ENCODE data around the gene HIP1.
"Not testable (repeated sequence)": the region's sequence is repeated elsewhere in the genome, so short reads cannot be mapped to it uniquely, and the experiment has no call there.

The HIP1 gene

DNA sequence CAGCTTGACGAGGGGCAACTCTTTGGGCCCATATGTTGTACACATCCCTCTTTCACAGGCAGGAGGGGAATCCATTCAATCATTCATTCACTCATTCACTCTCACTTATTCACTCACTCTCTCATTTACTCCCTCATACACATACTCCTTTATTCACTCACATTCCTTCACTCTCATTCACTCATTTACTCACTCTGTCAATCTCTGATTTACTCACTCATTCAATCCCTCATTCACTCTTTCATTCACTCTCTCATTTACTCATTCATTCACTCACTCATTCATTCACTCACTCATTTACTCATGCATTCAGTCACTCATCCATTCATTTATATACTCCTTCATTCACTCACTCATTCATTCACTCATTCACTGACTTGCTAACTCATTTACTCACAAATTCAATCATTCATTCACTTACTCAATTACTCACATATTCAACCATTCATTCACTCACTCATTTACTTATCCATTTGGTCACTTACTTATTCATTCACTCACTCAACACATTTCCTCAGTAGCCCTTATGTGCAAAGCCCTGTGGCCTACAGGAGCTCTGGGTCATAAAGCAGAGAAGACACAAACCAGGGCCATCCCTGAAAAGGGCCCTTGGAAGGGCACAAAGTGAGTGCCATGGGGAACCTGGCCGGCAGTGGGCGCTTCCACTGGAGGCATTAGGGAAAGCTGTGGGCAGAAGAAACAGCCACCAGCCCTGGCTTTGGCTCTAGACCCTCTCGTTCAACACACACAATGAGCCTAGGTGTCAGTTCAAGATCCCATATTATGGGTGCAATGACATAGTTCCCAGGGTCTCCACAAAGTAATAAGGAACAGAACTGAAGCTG is 26.0 kb downstream of the HIP1 start:
- no peak for DNase-seq

DNA sequence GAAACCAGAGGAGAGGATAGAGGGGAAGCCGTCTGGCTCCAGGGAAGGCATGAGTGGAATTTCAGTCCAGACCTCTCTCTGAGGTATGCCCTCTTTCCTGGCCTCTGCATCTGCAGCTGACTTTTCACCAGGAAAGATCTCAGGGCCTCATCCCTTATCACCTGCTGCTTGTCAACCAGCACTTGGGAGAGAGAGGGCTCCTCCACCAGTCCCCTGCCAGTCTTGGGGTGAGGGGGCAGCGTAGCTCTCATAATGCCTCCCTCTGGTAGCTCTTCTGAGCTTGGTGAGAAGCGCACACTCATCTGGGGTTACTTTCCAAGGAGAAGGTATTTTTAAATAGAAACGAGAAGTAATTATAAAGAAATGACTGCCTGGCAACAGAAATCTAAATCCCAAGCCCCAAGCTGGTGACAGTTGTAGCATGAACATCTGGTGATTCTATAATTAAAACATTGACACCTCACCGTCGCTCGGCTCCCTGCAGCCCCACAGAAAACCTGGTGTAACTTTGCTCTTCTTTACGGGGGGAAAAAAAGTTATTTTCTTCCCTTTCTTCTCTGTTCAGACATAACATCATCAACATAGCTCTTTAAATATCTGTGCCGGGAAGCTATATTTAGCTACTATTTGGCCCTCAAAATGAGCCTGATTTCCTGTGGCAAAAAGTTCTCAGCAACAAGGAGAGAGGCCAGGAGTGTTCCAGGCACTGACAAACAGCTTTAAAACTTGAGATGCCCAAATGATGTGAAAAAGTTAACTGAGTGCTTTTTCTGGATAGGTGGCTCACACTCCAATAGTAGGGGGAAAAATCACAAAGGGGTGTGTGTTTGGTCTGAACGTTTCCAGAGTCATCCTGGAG is 26.9 kb downstream of the HIP1 start:
- DNase-seq, result no peak

DNA sequence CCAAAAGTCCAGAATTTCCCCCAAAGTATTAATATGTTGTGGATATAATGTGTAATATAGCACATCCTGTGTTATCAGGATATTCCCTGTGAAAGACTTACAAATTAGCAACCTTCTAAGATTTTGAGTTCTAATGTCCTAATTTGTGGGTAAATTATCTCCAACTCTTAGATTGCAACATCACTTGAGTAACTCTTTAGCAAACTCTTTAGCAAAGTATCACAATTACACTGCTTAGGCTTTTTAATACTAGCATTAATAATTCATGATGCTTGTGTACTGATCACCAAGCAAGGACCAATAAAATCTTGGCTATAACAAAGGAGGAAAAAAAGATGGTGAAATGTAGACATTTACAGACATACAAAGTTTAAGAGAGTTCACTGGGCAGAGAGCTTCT is 27.7 kb downstream of the HIP1 start:
- no peak for DNase-seq

DNA sequence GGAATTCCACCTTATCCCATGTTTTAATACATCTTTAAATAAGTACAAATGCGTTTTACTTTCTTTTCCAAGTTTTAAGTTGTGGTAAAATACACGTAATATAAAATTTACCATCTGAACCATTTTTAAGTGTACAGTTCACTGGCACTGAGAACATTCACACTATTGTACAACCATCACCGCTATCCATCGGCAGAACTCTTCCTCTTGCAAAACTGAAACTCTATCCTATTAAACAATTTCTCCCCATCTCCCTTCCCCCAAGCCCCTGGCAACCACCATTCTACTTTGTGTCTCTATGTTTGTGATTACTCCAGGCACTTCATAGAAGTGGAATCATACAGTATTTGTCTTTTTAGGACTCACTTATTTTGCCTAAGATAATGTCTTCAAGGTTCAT is 33.8 kb downstream of the HIP1 start:
- no peak for DNase-seq

DNA sequence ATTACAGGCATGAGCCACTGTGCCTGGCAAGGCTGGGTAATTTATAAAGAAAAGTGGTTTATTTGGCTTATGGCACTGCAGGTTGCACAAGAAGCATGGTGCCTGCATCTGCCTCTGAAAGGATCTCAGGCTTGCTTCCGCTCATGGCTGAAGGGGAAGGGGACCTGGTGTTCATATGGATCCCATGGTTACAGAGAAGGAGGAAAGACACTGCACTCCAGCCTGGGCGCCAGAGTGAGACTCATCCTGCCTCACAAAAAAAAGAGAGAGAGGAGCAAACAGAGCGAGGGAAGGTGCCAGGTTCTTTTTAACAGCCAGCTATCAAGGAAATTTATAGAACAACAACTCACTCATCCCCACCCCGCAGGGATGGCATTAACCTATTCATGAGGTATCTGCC is 36.2 kb downstream of the HIP1 start:
- DNase-seq, result no peak

DNA sequence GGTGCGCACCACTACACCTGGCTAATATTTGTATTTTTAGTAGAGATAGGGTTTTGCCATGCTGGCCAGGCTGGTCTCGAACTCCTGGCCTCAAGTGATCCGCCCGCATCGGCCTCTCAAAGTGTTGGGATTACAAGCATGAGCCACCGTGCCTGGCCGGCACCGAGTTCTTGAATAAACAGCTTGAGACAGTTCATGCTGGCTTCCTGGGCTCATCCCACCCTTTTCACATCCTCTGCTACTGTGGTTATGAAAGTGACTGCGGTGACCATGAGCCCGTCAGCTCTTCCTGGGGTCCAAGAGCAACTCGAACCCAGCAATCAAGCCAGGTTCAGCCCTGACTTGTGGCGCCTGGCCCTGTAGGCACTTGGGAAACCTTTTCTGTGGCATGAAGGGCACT is 38.7 kb downstream of the HIP1 start:
- no peak for DNase-seq

DNA sequence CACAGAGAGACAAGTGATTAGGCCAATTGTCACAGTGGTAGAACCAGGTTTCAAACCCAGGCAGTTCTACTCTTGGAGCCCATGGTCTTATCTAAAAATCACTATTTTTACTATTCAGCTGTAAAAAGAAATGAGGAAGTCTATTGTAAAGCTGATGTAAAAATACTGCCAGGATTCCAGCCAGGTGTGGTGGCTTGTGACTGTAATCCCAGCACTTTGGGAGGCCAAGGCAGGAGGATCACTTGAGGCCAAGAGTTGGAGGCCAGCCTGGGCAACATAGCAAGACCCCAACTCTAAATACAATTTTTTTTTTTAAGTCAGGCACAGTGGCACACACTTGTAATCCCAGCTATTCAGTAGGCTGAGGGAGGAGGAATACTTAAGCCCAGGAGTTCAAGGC is 40.4 kb downstream of the HIP1 start:
- DNase-seq, result no peak

DNA sequence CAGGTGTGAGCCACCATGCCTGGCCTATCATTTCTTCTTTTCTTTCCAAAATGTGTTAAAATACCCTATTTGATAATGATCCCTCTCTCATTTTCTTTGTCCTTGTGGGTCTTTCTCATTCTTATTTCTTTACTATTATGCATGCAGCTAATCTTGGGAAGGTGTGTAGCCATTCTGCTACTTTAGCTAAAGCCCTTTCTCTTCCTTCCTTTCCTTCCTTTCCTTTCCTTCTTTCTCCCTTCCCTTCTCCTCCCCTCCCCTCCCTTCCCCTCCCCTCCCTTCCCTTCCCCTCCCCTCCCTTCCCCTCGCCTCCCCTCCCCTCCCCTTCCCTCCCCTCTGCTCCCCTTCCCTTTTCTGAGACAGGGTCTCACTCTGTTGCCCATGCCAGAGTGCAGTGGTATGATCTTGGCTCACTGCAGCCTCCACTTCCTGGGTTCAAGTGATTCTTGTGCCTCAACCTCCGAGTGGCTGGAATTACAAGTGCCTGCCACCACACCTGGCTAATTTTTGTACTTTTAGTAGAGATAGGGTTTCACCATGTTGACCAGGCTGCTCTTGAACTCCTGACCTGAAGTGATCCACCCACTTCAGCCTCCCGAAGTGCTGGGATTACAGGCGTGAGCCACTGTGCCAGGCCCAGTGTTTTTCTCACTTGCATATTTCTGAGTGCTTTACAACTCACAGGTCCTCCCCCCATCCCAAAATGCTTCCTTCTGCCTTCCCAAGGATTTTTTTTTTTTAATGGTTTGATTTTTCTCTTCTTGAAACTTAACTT is 42.3 kb downstream of the HIP1 start:
- no peak for DNase-seq

DNA sequence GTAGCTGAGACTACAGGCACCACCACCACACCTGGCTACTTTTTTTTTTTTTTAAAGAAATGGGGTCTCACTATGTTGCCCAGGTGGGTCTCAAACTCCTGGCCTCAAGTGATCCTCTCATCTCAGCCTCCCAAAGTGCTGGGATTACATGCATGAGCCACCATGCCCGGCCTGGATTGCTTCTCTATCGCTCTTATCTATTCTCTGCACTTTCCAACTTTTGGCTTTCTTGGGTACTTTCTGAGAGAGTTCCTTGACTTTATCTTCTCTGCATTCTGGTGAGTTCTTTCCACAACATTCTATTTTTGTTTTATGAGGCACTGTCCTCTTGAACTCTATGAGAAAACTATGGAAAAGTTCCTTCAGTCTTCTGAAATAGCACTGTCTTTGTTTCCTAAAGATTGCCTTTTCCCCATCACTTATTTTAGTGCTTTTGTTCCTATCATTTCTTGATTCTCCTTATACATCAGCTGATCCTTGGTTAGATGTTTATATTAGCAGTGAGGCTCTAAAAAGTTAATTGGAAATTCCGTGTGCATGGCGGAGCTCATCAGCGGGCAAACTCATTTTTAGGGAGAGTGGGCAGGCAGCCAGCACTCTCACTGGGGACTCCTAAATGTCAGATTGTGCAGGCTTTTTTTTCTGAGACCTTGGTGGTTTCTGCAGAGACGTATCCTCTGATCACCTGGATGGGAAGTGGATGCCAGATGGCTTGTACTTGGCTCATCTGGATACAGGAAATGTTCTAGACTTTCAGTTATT is 43.9 kb downstream of the HIP1 start:
- DNase-seq, result no peak

DNA sequence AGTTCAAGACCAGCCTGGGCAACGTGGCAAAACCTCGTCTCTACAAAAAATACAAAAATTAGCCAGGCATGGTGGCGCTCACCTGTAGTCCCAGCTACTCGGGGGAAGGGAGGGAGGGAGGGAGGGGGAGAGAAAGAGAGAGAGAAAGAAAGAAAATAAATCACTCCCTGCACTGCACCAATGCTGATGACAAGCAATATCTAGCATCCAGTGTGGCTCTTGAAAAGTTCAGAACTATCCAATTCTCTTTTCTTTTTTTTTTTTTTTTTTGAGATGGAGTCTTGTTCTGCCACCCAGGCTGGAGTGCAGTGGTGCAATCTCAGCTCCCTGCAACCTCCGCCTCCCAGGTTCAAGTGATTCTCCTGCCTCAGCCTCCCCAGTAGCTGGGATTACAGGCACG is 45.1 kb downstream of the HIP1 start:
- not testable (repeated sequence) for DNase-seq

DNA sequence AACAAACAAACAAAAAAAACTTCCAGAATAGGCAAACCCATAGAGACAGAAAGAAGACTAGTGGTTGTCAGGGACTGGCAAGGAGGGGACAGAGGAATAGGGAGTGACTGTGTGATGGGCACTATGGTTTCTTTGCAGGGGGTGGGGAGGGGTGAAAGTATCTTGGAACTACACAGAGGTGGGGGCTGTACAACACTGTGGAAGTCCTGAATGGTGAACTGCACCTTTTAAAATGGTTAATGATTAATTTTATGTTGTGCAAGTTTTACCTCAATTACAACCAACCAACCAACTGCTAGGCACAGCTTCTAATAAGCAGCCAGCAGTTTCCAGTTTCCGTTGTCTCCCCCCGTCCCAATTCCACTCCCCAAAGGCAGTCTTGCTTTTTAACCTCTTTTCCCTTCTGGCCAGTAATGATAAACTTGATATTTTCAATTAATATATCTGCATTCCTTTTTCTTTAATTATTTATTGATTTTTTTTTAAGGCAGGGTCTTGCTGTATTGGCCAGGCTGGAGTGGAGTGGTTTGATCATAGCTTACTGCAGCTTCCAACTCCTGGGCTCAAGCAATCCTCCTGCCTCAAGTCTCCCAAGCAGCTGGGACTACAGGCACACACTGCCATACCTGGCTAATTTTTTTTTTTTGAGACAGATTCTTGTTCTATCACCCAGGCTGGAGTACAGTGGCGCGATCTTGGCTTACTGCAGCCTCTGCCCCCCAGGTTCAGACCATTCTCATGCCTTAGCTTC is 46.8 kb downstream of the HIP1 start:
- DNase-seq, result no peak

DNA sequence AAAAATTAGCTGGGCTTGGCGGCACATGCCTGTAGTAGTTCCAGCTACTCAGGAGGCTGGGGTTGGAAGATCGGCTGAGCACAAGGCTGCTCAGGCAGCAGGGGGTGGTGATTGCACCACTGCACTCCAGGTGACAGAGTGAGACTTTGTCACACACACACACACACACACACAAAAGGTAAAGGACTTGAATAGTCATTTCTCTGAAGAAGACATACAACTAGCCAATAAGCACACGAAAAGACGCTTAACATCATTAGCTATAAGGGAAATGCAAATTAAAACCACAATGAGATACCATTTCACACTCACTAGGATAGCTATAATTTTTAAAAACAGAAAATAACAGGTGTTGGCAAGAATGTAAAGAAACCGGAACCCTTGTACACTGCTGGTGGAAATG is 48.6 kb downstream of the HIP1 start:
- DNase-seq, result no peak

DNA sequence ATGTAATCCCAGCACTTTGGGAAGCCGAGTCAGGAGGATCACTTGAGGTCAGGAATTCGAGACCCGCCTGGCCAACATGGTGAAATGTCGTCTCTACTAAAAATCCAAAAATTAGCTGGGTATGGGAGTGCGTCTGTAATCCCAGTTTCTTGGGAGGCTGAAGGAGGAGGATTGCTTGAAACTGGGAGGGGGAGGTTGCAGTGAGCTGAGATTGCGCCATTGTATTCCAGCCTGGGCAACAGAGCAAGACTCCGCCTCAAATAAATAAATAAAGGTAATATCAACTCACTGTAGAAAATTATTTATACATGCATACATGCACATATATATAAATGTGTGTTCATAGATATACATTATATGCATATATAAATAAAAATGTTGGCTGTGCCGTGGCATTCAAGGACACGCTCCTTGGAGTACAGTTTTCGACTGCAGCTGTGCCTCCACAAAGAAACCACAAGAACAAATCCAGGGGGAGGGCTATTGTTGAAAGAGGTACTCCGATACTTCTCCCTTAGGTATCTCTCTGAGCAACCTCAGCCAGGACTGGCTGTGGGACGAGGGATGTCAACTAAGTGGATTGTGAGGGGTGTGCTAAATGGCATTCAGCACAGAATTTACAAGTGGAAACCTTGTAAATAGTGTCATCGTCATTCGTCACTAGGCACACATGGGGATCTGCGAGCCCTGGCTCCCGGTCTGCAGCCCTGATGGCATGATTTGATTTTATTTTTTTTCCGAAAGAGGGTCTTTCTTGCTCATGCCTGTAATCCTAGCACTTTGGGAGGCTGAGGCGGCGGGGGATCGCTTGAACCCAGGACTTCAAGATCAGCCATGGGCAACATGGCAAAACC is 49.3 kb downstream of the HIP1 start:
- DNase-seq, result no peak

DNA sequence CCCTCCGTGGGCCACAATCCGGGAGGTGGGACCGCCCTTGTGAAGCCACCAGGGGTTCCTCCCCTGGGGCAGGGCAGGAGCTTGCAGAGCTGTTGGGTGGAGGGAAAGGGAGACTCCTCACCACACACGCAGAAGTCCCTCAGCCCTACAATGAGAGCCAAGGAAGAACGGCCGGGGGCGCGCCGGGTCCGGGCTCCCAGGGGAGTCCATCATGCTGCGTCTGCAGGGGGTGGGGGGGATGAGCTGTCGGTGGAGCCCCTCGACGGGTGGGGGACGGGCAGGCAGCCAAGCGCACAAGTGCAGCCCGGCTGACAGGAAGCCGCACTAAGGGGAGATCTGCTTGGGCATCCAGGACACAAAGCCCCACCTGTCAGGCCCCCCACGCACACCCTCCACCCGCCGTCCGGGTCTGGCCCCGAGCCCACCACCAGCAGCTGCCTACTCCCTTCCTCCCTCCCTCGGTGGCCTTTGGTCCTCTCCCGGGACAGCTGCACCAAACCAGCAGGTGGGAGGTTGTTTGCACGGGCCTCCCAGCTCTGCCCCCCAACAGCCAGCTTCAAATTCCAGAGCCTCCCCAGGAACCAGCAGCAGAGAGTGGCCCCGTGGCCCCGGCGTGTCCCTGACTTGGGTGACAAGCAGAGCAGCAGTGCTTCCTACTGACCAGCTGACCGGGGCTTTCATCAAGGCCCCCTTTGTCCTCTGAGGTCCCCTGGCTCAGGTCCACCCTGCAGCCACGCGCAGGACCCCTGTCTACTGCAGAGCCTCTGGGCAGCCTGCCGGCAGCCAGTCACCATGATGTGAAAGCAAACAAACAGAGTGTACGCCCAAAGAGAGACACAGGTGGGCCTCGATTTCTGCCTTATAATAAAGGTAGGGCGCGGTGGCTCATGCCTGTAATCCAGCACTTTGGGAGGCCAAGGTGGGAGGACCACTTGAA is 50.3 kb downstream of the HIP1 start:
- DNase-seq, result peak; percentile 93

DNA sequence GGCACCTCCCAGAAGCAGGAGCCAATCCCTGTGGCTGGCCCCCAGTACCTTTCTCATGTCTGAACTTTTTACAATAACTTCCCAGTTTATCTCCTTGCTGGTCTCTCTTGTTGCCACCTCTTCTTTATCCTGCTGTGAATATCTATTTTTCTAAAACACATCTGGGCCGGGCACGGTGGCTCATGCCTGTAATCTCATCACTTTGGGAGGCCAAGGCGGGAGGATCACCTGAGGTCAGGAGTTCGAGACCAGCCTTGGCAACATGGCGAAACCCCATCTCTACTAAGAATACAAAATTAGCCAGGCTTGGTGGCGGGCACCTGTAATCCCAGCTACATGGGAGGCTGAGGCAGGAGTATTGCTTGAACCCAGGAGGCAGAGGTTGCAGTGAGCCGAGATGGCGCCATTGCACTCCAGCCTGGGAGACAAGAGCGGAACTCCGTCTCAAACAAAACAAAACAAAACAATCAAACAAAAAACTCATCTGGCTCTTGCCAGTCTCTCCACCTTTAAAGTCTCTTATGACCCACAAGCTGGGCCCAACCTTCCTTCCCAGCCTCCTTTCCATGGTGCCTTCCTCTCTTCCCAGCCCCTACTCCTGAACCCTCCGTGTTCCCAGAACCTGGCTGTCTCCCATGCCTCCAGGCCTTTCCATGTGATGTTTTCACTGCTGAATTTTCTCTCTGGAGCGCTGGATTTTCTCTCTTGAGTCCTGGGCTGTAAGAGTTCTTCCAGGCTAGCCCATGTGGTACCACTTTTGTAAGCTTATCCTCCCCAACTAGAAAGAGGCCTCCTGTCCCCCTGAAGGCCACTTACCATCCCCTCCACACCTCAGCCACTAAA is 51.3 kb downstream of the HIP1 start:
- no peak for DNase-seq

DNA sequence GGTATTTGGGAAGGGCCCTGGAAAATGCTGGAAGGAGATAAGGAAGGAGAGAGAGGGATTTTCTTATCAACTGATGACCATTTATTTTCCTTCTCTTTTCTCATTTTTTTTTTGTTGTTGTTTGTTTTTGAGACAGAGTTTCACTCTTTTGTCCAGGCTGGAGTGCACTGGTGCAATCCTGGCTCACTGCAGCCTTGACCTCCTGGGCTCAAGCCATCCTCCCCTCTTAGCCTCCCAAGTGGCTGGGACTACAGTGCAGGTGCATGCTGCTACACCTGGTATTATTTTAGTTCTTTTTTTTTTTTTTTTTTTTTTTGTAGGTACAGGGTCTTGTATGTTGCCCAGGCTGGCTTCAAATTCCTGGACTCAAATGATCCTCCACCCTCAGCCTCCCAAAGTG is 52.2 kb downstream of the HIP1 start:
- no peak for DNase-seq

DNA sequence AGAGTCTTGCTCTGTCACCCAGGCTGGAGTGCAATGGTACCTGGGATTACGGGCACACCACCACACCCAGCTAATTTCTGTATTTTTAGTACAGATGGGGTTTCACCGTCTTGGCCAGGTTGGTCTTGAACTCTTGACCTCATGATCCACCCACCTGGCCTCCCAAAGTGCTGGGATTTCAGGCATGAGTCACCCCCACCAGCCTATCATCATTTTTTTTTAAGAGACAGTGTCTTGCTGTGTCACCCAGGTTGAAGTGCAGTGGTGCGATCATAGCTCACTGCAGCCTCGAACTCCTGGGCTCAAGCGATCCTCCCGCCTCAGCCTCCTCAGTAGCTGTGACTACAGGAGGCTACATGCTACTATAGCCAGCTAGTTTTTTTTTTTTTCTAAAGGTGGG is 56.7 kb downstream of the HIP1 start:
- DNase-seq, result not testable (repeated sequence)

DNA sequence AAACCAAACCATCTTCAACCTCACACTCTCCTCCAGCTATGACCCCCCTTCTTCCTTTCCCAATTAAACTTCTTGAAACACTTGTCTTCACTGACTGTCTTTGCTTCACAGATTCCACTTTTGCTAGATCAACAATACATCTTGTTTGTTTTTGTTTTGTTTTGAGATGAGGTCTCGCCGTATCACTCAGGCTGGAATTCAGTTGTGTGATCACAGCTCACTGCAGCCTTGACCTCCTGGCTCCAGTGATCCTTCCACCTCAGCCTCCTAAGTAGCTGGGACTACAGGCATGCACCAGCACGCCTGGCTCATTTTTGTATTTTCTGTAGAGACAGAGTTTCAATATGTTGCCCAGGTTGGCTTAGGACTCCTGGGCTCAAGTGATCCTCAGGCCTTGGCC is 59.7 kb downstream of the HIP1 start:
- DNase-seq, result no peak

DNA sequence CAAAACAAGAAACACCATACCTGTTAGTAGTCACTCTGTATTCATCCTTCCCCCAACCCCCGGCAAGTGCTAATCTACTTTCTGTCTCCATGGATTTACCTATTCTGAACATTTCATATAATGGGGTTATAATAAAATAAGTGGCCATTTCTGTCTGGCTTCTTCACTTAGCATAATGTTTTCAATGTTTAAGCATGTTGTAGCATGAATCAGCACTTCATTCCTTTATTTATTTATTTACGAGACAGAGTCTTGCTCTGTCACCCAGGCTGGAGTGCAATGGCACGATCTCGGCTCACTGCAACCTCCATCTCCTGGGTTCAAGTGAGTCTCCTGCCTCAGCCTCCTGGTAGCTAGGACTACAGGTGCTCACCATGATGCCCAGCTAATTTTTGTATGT is 69.2 kb downstream of the HIP1 start:
- DNase-seq, result no peak

Data from NCI-H1092 (cell line).